ENCODE data around the gene SLC44A4.

SLC44A4 gene

GRCh38 chr6:31884528-31885035 lies 5.8 kb upstream of the SLC44A4 start:
- no peaks in the 10 kb centered on the region for H3K9me3 ChIP-seq (ENCODE audit: insufficient read depth, low read length, severe bottlenecking)
- peaks cover 29% of the 10 kb centered on the region for H4K20me1 ChIP-seq (ENCODE audit: insufficient read depth, low read length)
- no peaks in the 10 kb centered on the region for H3K4me1 ChIP-seq (ENCODE audit: insufficient read depth, low read length)
- no peak overlapping the region for H3K9ac ChIP-seq (ENCODE audit: low read depth, low read length)
- no peak overlapping the region for H3K4me3 ChIP-seq (ENCODE audit: low read depth in 1 of 2, low read length in 2 of 2)
- no peak for ATAC-seq (ENCODE audit: insufficient read depth, low read depth)
- H3K36me3 ChIP-seq (ENCODE audit: insufficient read depth, low read length) = peaks cover 95% of the 10 kb centered on the region
- TF ChIP-seq EZH2 (IDR thresholded peaks at IDR 0.05; ENCODE audit: borderline replicate concordance, low read depth, low read length, severe bottlenecking) (no peak), CTCF (IDR thresholded peaks at IDR 0.05; ENCODE audit: borderline replicate concordance, extremely low read depth, low read length, poor library complexity, severe bottlenecking) (no peak)
- H3K4me2 ChIP-seq (ENCODE audit: insufficient read depth, low read length) = no peak overlapping the region
- H2AFZ ChIP-seq (ENCODE audit: low read depth, low read length) = no peak overlapping the region
- H3K27me3 ChIP-seq (ENCODE audit: insufficient read depth, low read length, poor library complexity) = no peaks in the 10 kb centered on the region
- H3K27ac ChIP-seq (ENCODE audit: low read length) = no peak overlapping the region
- 0 out of 2 replicates have a peak, but pooled peaks cover 4% of the 10 kb centered on the region for H3K79me2 ChIP-seq (ENCODE audit: insufficient read depth, low read length)
- no peak for DNase-seq

- peaks cover 87% of the 10 kb centered on the region for H3K36me3 ChIP-seq (ENCODE audit: insufficient read depth, low read length)
- TF ChIP-seq EZH2 (IDR thresholded peaks at IDR 0.05; ENCODE audit: borderline replicate concordance, low read depth, low read length, severe bottlenecking) = no peak
- no peak for TF ChIP-seq CTCF (IDR thresholded peaks at IDR 0.05; ENCODE audit: borderline replicate concordance, extremely low read depth, low read length, poor library complexity, severe bottlenecking)
- no peak overlapping the region for H3K4me2 ChIP-seq (ENCODE audit: insufficient read depth, low read length)
- no peaks in the 10 kb centered on the region for H3K27me3 ChIP-seq (ENCODE audit: insufficient read depth, low read length, poor library complexity)
- H3K4me3 ChIP-seq (ENCODE audit: low read depth in 1 of 2, low read length in 2 of 2) = no peak overlapping the region
- H3K9me3 ChIP-seq (ENCODE audit: insufficient read depth, low read length, severe bottlenecking) = no peaks in the 10 kb centered on the region
- H3K79me2 ChIP-seq (ENCODE audit: insufficient read depth, low read length) = 0 out of 2 replicates have a peak, but pooled peaks cover 4% of the 10 kb centered on the region
- H3K27ac ChIP-seq (ENCODE audit: low read length) = no peak overlapping the region
- peaks cover 29% of the 10 kb centered on the region for H4K20me1 ChIP-seq (ENCODE audit: insufficient read depth, low read length)
- no peaks in the 10 kb centered on the region for H3K4me1 ChIP-seq (ENCODE audit: insufficient read depth, low read length)
- H2AFZ ChIP-seq (ENCODE audit: low read depth, low read length) = no peak overlapping the region
- no peak overlapping the region for H3K9ac ChIP-seq (ENCODE audit: low read depth, low read length)
- DNase-seq = no peak
- ATAC-seq (ENCODE audit: insufficient read depth, low read depth) = no peak
Measured at GRCh38 chr6:31883676-31884075, 4.9 kb upstream of the SLC44A4 start.

GRCh38 chr6:31882344-31882743 lies 3.5 kb upstream of the SLC44A4 start:
- Histone ChIP-seq H3K36me3 (ENCODE audit: insufficient read depth, low read length) (peaks cover 74% of the 10 kb centered on the region), H3K9ac (ENCODE audit: low read depth, low read length) (no peak overlapping the region), H2AFZ (ENCODE audit: low read depth, low read length) (no peak overlapping the region)

More at GRCh38 chr6:31882344-31882743, 3.5 kb upstream of the SLC44A4 start:
- no peaks in the 10 kb centered on the region for H3K4me1 ChIP-seq (ENCODE audit: insufficient read depth, low read length)
- H4K20me1 ChIP-seq (ENCODE audit: insufficient read depth, low read length) = peaks cover 18% of the 10 kb centered on the region; the same call in 1 of the 2 replicates
- no peaks in the 10 kb centered on the region for H3K79me2 ChIP-seq (ENCODE audit: insufficient read depth, low read length)
- no peak for TF ChIP-seq CTCF (IDR thresholded peaks at IDR 0.05; ENCODE audit: borderline replicate concordance, extremely low read depth, low read length, poor library complexity, severe bottlenecking)
- TF ChIP-seq EZH2 (IDR thresholded peaks at IDR 0.05; ENCODE audit: borderline replicate concordance, low read depth, low read length, severe bottlenecking) = no peak
- H3K9me3 ChIP-seq (ENCODE audit: insufficient read depth, low read length, severe bottlenecking) = no peaks in the 10 kb centered on the region
- no peaks in the 10 kb centered on the region for H3K27me3 ChIP-seq (ENCODE audit: insufficient read depth, low read length, poor library complexity)
- no peak for ATAC-seq (ENCODE audit: insufficient read depth, low read depth)
- no peak overlapping the region for H3K27ac ChIP-seq (ENCODE audit: low read length)
- no peak overlapping the region for H3K4me2 ChIP-seq (ENCODE audit: insufficient read depth, low read length)
- H3K4me3 ChIP-seq (ENCODE audit: low read depth in 1 of 2, low read length in 2 of 2) = no peak overlapping the region
- no peak for DNase-seq

Measured in DND-41 (cell line).